HEK293 (cell line): Measurements from ENCODE around the gene DNAJB8.

Source experiments
- CTCF ChIP-seq: fragments of 450-650 bp; formaldehyde crosslinking; IDR thresholded peaks from 2 replicates; pipeline ENCODE4 v1.5.1; 2016; ENCODE audit warnings: missing biosample characterization, missing genetic modification characterization
- GFI1B ChIP-seq: fragments of 450-650 bp; formaldehyde crosslinking; IDR thresholded peaks from 2 replicates; pipeline ENCODE4 v1.5.1; 2016; ENCODE audit warnings: missing biosample characterization, missing genetic modification characterization
- PRDM1 ChIP-seq: fragments of 450-650 bp; formaldehyde crosslinking; IDR thresholded peaks from 2 replicates; pipeline ENCODE4; 2016; ENCODE audit warnings: missing biosample characterization, missing genetic modification characterization
- PRDM2 ChIP-seq: fragments of 450-650 bp; formaldehyde crosslinking; IDR thresholded peaks from 2 replicates; pipeline ENCODE4 v1.5.1; 2016; ENCODE audit warnings: missing biosample characterization, missing genetic modification characterization, borderline replicate concordance
- PRDM4 ChIP-seq: fragments of 450-650 bp; formaldehyde crosslinking; IDR thresholded peaks from 2 replicates; pipeline ENCODE4 v1.5.1; 2017; ENCODE audit warnings: missing biosample characterization, missing genetic modification characterization
- SETDB1 ChIP-seq: IDR thresholded peaks from one replicate; pipeline ENCODE4 v1.6.1; 2017; ENCODE audit warnings: mild to moderate bottlenecking, low read length, moderate library complexity, mixed read lengths; ENCODE audit not compliant: insufficient read length
- ZBTB11 ChIP-seq: fragments of 450-650 bp; formaldehyde crosslinking; conservative IDR thresholded peaks from 2 replicates; pipeline ENCODE4 v1.5.1; 2016; ENCODE audit warnings: low read depth, missing biosample characterization, missing genetic modification characterization
- ZBTB20 ChIP-seq: fragments of 450-650 bp; formaldehyde crosslinking; IDR thresholded peaks from 2 replicates; pipeline ENCODE4 v1.5.1; 2016; ENCODE audit warnings: missing biosample characterization, missing genetic modification characterization
- ZFP69B ChIP-seq: fragments of 450-650 bp; formaldehyde crosslinking; IDR thresholded peaks from 2 replicates; pipeline ENCODE4 v1.5.1; 2016; ENCODE audit warnings: missing biosample characterization, missing genetic modification characterization
- ZNF121 ChIP-seq: fragments of 450-650 bp; formaldehyde crosslinking; IDR thresholded peaks from 2 replicates; pipeline ENCODE4 v1.5.1; 2016; ENCODE audit warnings: missing biosample characterization, missing genetic modification characterization
- ZNF138 ChIP-seq: fragments of 450-650 bp; formaldehyde crosslinking; IDR thresholded peaks from 2 replicates; pipeline ENCODE4 v1.5.1; 2016; ENCODE audit warnings: missing biosample characterization, missing genetic modification characterization, borderline replicate concordance
- ZNF169 ChIP-seq: fragments of 450-650 bp; formaldehyde crosslinking; IDR thresholded peaks from 2 replicates; pipeline ENCODE4 v1.5.1; 2016; ENCODE audit warnings: missing biosample characterization, missing genetic modification characterization
- ZNF174 ChIP-seq: fragments of 450-650 bp; formaldehyde crosslinking; IDR thresholded peaks from 2 replicates; pipeline ENCODE4 v1.5.0; 2017; ENCODE audit warnings: missing biosample characterization, mild to moderate bottlenecking, missing genetic modification characterization
- ZNF2 ChIP-seq: fragments of 450-650 bp; formaldehyde crosslinking; IDR thresholded peaks from 2 replicates; pipeline ENCODE4 v1.5.1; 2016; ENCODE audit warnings: missing biosample characterization, missing genetic modification characterization
- ZNF350 ChIP-seq: fragments of 450-650 bp; formaldehyde crosslinking; IDR thresholded peaks from 2 replicates; pipeline ENCODE4 v1.5.0; 2017; ENCODE audit warnings: missing biosample characterization, mild to moderate bottlenecking, missing genetic modification characterization
- ZNF37A ChIP-seq: fragments of 450-650 bp; IDR thresholded peaks from 2 replicates; pipeline ENCODE4 v1.5.1; 2018; ENCODE audit warnings: missing biosample characterization, missing genetic modification characterization
- ZNF518A ChIP-seq: fragments of 450-650 bp; formaldehyde crosslinking; conservative IDR thresholded peaks from 2 replicates; pipeline ENCODE4 v1.5.1; 2016; ENCODE audit warnings: low read depth, missing biosample characterization, missing genetic modification characterization
- ZSCAN30 ChIP-seq: fragments of 450-650 bp; IDR thresholded peaks from 2 replicates; pipeline ENCODE4 v1.5.1; 2018; ENCODE audit warnings: missing biosample characterization, mild to moderate bottlenecking, missing genetic modification characterization, moderate library complexity
- ZSCAN4 ChIP-seq: fragments of 450-650 bp; formaldehyde crosslinking; IDR thresholded peaks from 2 replicates; pipeline ENCODE4 v1.5.1; 2017; ENCODE audit warnings: missing biosample characterization, missing genetic modification characterization

The DNAJB8 gene

GRCh38 chr3:128488991-128489673 lies 22.4 kb upstream of the DNAJB8 start (continued):
- no peak for TF ChIP-seq PRDM2 (tag by site-specific recombination)
- no peak for TF ChIP-seq ZBTB11 (tag by site-specific recombination)
- TF ChIP-seq ZNF37A (tag by site-specific recombination) = no peak
- no peak for TF ChIP-seq ZNF174 (tag by site-specific recombination)
- no peak for TF ChIP-seq ZBTB20 (tag by site-specific recombination)
- TF ChIP-seq PRDM1 (tag by site-specific recombination) = no peak
- no peak for TF ChIP-seq CTCF (tag by site-specific recombination)
- no peak for TF ChIP-seq ZNF2 (tag by site-specific recombination)
- no peak for TF ChIP-seq GFI1B (tag by site-specific recombination)
- TF ChIP-seq SETDB1 = no peak
- TF ChIP-seq ZSCAN30 (tag by site-specific recombination) = no peak
- no peak for TF ChIP-seq ZNF518A (tag by site-specific recombination)
- no peak for TF ChIP-seq ZNF350 (tag by site-specific recombination)
- no peak for TF ChIP-seq ZNF169 (tag by site-specific recombination)
- TF ChIP-seq ZFP69B (tag by site-specific recombination) = no peak
- peak; percentile 28; the same call in 1 of the 2 replicates for TF ChIP-seq PRDM4
- no peak for TF ChIP-seq ZSCAN4 (tag by site-specific recombination)
- TF ChIP-seq ZNF121 = no peak
- no peak for TF ChIP-seq ZNF138
